Ovary (tissue), 9 donors: ENCODE measurements around the gene RSPO3. TPM values are rescaled to one million over a fixed set of nuclear protein-coding genes. Genes with fewer than 3 reads are reported as not detected.

Source experiments
- DNase-seq, 5 donors: peaks; one replicate each; pipeline ENCODE4 v3.0.0-alpha.2; 2019 to 2020
- H3K27ac ChIP-seq, 2 donors: fragments of 200-600 bp; one replicate each; pipeline versions ENCODE4 v1.5.1 to v1.8.0; 2019 to 2022
- H3K27me3 ChIP-seq: fragments of 200-600 bp; one replicate; pipeline ENCODE4 v1.8.0; 2022
- H3K36me3 ChIP-seq: fragments of 200-600 bp; sonication (generic); one replicate; pipeline ENCODE4 v1.5.1; 2019
- H3K4me1 ChIP-seq: one replicate; pipeline ENCODE4 v1.8.1; 2013; ENCODE audit warnings: mild to moderate bottlenecking, moderate library complexity; ENCODE audit not compliant: insufficient read depth
- H3K4me3 ChIP-seq: fragments of 200-600 bp; sonication (generic); one replicate; pipeline ENCODE4 v1.5.1; 2017
- H3K9me3 ChIP-seq, 2 donors: fragments of 200-600 bp in 1 of 2; sonication (generic) in 1 of 2; one replicate each; pipeline versions ENCODE4 v1.5.1 to v1.8.1; 2013 to 2019; ENCODE audit warnings: mild to moderate bottlenecking in 1 of 2, moderate library complexity in 1 of 2
- CTCF ChIP-seq, 3 donors: fragments of 450-650 bp in 2 of 3; fragments of 200-600 bp in 1 of 3; IDR thresholded peaks; one replicate each; pipeline versions ENCODE4 v1.5.1 to v1.8.0; 2016 to 2022; ENCODE audit warnings: antibody characterized with exemption in 3 of 3, mild to moderate bottlenecking in 1 of 3
- EP300 ChIP-seq: sonication (generic); formaldehyde crosslinking; IDR thresholded peaks from one replicate; pipeline ENCODE4 v1.6.1; 2017; ENCODE audit warnings: antibody characterized with exemption
- POLR2A ChIP-seq: fragments of 450-650 bp; IDR thresholded peaks from one replicate; pipeline ENCODE4 v1.6.1; 2017; ENCODE audit warnings: antibody characterized with exemption, mild to moderate bottlenecking, moderate library complexity
- WGBS, 3 donors: extraction: QIAGEN DNeasy Blood & Tissue Kit in 1 of 3; methylation state at CpG; one replicate each; pipeline versions ENCODE4 v1.1.5 to v1.1.7; 2013 to 2017; 5-methylcytosine and 5-hydroxymethylcytosine counted together
- intact Hi-C, 4 donors: fragments of 100-400 bp; cut with DNase I; formaldehyde crosslinking; loops; one replicate each; pipeline versions ENCODE4 v1.11.0 to v1.15.1; 2022 to 2023
- polyA plus RNA-seq, 2 donors: library from polyadenylated mRNA; stranded (reverse); fragments of 200-250 nt in 1 of 2; fragments of 350-450 nt in 1 of 2; fragmentation: Illumina TruSeq in 1 of 2; extraction: RNeasy Lipid Tissue Mini Kit (QIAGEN cat#74804) in 1 of 2; gene quantifications; one replicate each; pipeline ENCODE4 v1.2.3, GENCODE V29; 2013 to 2014
- total RNA-seq, 7 donors: library from RNA; depleted of rRNA in 2 of 7; stranded (reverse); fragments of >200 nt in 2 of 7; fragmentation: NEBNext Ultra II Directional in 3 of 7; extraction: Animal tissue kit (Norgen Biotek cat#: 25700) in 3 of 7; gene quantifications; one replicate each; pipeline versions ENCODE4 v1.1.0 to v1.2.4, GENCODE V29; 2016 to 2023
- donor health status: DM: no; HTN: no; CAD: no; lungs with moderate emphysema.
- donor health status: DM: no; HTN: no; CAD: no.
- donor health status: Bipolar disorder and iron deficiency.
- donor health status: DM: yes; HTN: yes; CAD: no.
- donor health status: DM: no; HTN: no; CAD: no.
- donor health status: DM: yes; HTN: yes; CAD: no.

Gene RSPO3
- total and polyA plus RNA-seq, 9 donors = 0.12 to 35.9 (median 1.6) TPM; not detected in 1

DNA sequence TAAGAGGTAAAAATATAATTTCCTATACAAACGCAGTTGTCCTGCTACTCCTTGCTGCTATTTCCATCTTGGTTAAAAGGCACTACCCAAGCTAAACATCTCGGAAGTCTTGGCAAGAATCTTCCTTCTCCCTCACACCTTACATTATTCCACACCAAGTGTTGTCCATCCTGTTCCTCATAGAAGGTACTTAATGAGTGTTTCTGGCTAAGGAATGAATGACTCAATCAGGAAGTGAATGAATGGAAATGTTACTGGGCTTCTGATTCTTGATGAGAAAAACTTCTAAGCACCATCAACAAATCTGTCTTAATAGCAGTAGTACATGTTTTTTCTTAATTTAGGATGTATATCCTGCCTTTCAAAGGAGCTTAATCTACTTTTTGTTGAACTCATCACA lies 40.6 kb upstream of the RSPO3 start:
- Histone ChIP-seq H3K36me3 (no peaks in the 10 kb centered on the region), H3K9me3 (no peaks in the 10 kb centered on the region), H3K4me1 (no peaks in the 10 kb centered on the region), H3K4me3 (no peak overlapping the region), H3K27ac (no peak overlapping the region), H3K27me3 (no peaks in the 10 kb centered on the region)
- TF ChIP-seq POLR2A (no peak), EP300 (no peak), CTCF (IDR thresholded peaks at IDR 0.05) (no peak)
- WGBS, 3 donors = 89 to 98% (median 95%) methylated on average over 2 of the region's 2 CpGs
- DNase-seq = no peak
- intact Hi-C loops = no loop called here

DNA sequence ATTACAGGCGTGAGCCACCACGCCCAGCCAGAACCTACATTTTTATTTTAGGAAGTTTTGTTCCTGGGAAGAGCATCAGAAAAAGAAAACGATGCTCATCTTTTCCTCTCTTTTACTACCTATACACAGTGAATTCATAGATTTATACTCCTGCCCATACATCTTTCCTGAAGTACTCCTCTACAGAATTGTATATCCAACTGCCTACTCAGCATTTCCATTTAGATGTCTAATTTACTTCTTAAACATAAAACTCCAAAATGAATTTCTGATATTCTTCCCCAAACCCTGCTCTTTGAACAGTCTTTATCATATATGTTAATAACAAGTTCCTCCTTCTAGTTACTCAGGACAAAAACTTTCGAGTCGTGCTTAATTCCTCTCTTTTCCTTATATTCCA lies 39.8 kb upstream of the RSPO3 start:
- intact Hi-C loops = no loop called here
- H3K36me3 ChIP-seq = no peaks in the 10 kb centered on the region
- TF ChIP-seq POLR2A (no peak), CTCF (IDR thresholded peaks at IDR 0.05) (no peak), EP300 (no peak)
- no peaks in the 10 kb centered on the region for H3K4me1 ChIP-seq
- DNase-seq = no peak
- no peak overlapping the region for H3K27ac ChIP-seq
- no peak overlapping the region for H3K4me3 ChIP-seq
- 92 to 95% (median 92%) methylated on average over 5 of the region's 5 CpGs for WGBS, 3 donors
- no peaks in the 10 kb centered on the region for H3K27me3 ChIP-seq
- H3K9me3 ChIP-seq = no peaks in the 10 kb centered on the region

DNA sequence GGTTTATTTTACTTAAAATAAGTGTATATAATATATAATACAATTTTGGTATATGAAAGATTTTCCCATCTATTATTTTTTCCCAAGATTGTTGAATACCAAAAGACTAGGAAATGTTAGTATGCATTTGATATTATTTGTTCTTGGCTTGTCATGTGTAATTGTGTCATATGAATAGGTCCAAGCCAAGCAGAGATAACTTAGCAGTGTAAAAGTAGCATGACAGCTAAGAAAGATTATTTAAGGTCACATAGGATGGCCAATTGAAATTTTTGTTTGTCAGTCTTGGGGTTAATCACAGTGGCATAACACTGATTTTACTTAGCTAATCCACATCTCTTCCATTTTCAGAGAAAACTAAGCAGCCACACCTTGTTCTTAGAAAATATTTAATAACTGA lies 38.8 kb upstream of the RSPO3 start:
- TF ChIP-seq POLR2A = no peak
- no peak for TF ChIP-seq CTCF (IDR thresholded peaks at IDR 0.05)
- no peak for TF ChIP-seq EP300
- H3K4me3 ChIP-seq = no peak overlapping the region
- H3K4me1 ChIP-seq = no peaks in the 10 kb centered on the region
- intact Hi-C loops = no loop called here
- no peaks in the 10 kb centered on the region for H3K36me3 ChIP-seq
- no peaks in the 10 kb centered on the region for H3K27me3 ChIP-seq
- DNase-seq = no peak
- H3K27ac ChIP-seq = no peak overlapping the region
- H3K9me3 ChIP-seq = no peaks in the 10 kb centered on the region

- Histone ChIP-seq H3K27me3 (no peaks in the 10 kb centered on the region), H3K36me3 (no peaks in the 10 kb centered on the region), H3K9me3 (no peaks in the 10 kb centered on the region), H3K4me3 (no peak overlapping the region), H3K4me1 (no peaks in the 10 kb centered on the region), H3K27ac (no peak overlapping the region)
- DNase-seq = no peak
- WGBS, 3 donors = 75 to 85% (median 81%) methylated on average over 3 of the region's 3 CpGs
- no peak for TF ChIP-seq CTCF (IDR thresholded peaks at IDR 0.05)
- no peak for TF ChIP-seq POLR2A
- no peak for TF ChIP-seq EP300
- intact Hi-C loops = no loop called here
These were observed 38.4 kb upstream of the RSPO3 start for GRCh38 chr6:127080081-127080480.
